Stomach (tissue), 4 donors: ENCODE measurements around the gene SUCO.

Experiments
- EP300 ChIP-seq: sonication (generic); formaldehyde crosslinking; IDR thresholded peaks from one replicate; pipeline ENCODE4 v1.6.1; 2017; ENCODE audit warnings: antibody characterized with exemption
- POLR2A ChIP-seq, 4 donors: fragments of 450-650 bp; IDR thresholded peaks; one replicate each; pipeline ENCODE4 v1.6.1; 2016; ENCODE audit warnings: antibody characterized with exemption in 4 of 4, control low read depth in 2 of 4, mild to moderate bottlenecking in 1 of 4, moderate library complexity in 1 of 4
- POLR2AphosphoS5 ChIP-seq, 3 donors: sonication (generic); formaldehyde crosslinking; IDR thresholded peaks; one replicate each; pipeline ENCODE4 v1.6.1; 2016; ENCODE audit warnings: antibody characterized with exemption in 3 of 3
- TF ChIP-seq, protein P1 (sequence below), 7 experiments: fragments of 450-650 bp in 4 of 7; fragments of 200-600 bp in 3 of 7; sonication (generic) in 3 of 7; IDR thresholded peaks; one replicate each; pipeline ENCODE4 v1.5.1; 2016 to 2019; ENCODE audit warnings: antibody characterized with exemption in 7 of 7, control low read depth in 2 of 7, mild to moderate bottlenecking in 1 of 7

DNA sequence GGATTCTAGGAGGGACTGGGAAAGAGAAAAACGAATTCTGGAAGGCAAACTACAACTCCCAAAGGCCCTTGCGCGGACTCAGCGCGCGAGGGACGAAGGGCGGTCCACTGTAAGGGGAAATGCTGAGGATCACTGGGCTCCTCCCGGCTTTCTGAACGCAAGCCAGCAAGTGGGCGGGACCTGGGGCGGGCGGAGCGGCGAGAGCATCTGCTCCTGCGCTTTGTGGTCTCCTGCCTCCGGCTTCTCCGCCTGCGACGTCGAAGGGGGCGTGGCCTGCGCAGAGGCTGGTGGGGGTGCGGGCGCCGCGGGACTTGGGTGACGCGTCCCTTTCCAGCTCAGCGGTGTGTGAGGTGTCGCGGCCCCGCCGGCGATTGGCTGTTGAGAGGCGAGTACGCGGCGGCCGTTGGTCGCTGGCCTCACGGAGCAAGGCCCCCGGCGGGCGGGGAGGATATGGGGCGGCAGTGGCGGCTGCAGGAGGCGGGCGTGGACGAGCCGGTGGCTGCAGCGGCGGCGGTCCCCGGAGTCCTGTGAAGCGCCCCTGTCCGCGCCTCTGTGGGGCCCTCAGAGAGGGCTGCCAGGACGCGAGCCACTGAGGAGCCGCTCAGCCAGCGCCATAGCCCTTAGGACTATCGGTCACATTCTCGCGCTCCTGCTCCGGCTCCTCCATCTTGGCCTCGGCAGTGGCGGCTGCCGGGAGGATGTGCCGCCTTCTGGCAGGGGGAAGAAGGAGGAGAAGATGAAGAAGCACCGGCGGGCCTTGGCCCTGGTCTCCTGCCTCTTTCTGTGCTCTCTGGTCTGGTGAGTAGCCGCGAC is at the start of gene SUCO:
- TF ChIP-seq, protein P1, sequence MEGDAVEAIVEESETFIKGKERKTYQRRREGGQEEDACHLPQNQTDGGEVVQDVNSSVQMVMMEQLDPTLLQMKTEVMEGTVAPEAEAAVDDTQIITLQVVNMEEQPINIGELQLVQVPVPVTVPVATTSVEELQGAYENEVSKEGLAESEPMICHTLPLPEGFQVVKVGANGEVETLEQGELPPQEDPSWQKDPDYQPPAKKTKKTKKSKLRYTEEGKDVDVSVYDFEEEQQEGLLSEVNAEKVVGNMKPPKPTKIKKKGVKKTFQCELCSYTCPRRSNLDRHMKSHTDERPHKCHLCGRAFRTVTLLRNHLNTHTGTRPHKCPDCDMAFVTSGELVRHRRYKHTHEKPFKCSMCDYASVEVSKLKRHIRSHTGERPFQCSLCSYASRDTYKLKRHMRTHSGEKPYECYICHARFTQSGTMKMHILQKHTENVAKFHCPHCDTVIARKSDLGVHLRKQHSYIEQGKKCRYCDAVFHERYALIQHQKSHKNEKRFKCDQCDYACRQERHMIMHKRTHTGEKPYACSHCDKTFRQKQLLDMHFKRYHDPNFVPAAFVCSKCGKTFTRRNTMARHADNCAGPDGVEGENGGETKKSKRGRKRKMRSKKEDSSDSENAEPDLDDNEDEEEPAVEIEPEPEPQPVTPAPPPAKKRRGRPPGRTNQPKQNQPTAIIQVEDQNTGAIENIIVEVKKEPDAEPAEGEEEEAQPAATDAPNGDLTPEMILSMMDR (IDR thresholded peaks at IDR 0.05): peak in 1 of 7 experiments; percentile 16
- peak in 2 of 4 donors; percentile 90 to 93 for TF ChIP-seq POLR2A (IDR thresholded peaks at IDR 0.05)
- no peak for TF ChIP-seq EP300
- peak; percentile 90 to 98 (median 97) for TF ChIP-seq POLR2AphosphoS5 (IDR thresholded peaks at IDR 0.05)
